Measurements from ENCODE around the gene C12orf60. TPM values are rescaled to one million over a fixed set of nuclear protein-coding genes. Genes with fewer than 3 reads are reported as not detected.

Gene C12orf60
- total RNA-seq, 1 donor from 2014 or later = 2.0 TPM

- TF ChIP-seq, protein P1, sequence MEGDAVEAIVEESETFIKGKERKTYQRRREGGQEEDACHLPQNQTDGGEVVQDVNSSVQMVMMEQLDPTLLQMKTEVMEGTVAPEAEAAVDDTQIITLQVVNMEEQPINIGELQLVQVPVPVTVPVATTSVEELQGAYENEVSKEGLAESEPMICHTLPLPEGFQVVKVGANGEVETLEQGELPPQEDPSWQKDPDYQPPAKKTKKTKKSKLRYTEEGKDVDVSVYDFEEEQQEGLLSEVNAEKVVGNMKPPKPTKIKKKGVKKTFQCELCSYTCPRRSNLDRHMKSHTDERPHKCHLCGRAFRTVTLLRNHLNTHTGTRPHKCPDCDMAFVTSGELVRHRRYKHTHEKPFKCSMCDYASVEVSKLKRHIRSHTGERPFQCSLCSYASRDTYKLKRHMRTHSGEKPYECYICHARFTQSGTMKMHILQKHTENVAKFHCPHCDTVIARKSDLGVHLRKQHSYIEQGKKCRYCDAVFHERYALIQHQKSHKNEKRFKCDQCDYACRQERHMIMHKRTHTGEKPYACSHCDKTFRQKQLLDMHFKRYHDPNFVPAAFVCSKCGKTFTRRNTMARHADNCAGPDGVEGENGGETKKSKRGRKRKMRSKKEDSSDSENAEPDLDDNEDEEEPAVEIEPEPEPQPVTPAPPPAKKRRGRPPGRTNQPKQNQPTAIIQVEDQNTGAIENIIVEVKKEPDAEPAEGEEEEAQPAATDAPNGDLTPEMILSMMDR (IDR thresholded peaks at IDR 0.05; ENCODE audit: insufficient read depth, low read depth, low read length) = peak; percentile 75
- no peak for TF ChIP-seq EZH2 (IDR thresholded peaks at IDR 0.05; ENCODE audit: insufficient read depth, low read length)
- no peak overlapping the region for H3K4me2 ChIP-seq (ENCODE audit: low read length)
- no peak overlapping the region for H3K9ac ChIP-seq (ENCODE audit: low read length)
- DNase-seq (ENCODE audit: low read depth) (peak; percentile 41), FAIRE-seq (peak; percentile 69)
- no peaks in the 10 kb centered on the region for H3K27me3 ChIP-seq (ENCODE audit: insufficient read depth, low read length)
- H2AFZ ChIP-seq (ENCODE audit: low read depth, low read length) = peak overlapping the region; percentile 61
- no peaks in the 10 kb centered on the region for H3K9me3 Mint-ChIP-seq (ENCODE audit: unreplicated experiment)
- no peaks in the 10 kb centered on the region for H3K9me3 ChIP-seq (ENCODE audit: insufficient read depth, low read depth, low read length)
- H3K4me3 Mint-ChIP-seq (ENCODE audit: unreplicated experiment) = no peak overlapping the region
- peaks cover 20% of the 10 kb centered on the region for H3K4me1 ChIP-seq (ENCODE audit: insufficient read depth, low read length)
- no peak overlapping the region for H3K27ac Mint-ChIP-seq (ENCODE audit: unreplicated experiment)
- H3K36me3 ChIP-seq (ENCODE audit: insufficient read depth, low read length) = no peaks in the 10 kb centered on the region
- H4K20me1 ChIP-seq (ENCODE audit: insufficient read depth, low read length) = no peaks in the 10 kb centered on the region
- H3K27ac ChIP-seq (ENCODE audit: low read depth, low read length) = no peak overlapping the region
- H3K4me3 ChIP-seq (ENCODE audit: insufficient read depth, low read depth, low read length) = no peak overlapping the region
- no peaks in the 10 kb centered on the region for H3K27me3 Mint-ChIP-seq (ENCODE audit: low read depth, unreplicated experiment)
- H3K79me2 ChIP-seq (ENCODE audit: insufficient read depth, low read length) = no peaks in the 10 kb centered on the region
- H3K36me3 Mint-ChIP-seq (ENCODE audit: low read depth, unreplicated experiment) = peaks cover 1% of the 10 kb centered on the region
- H3K4me1 Mint-ChIP-seq (ENCODE audit: low read depth, unreplicated experiment) = peaks cover 23% of the 10 kb centered on the region
Measured at GRCh38 chr12:14845350-14845750, 41.9 kb downstream of the C12orf60 start.

- H3K36me3 Mint-ChIP-seq (ENCODE audit: low read depth, unreplicated experiment) = peaks cover 1% of the 10 kb centered on the region
- no peak overlapping the region for H3K27ac Mint-ChIP-seq (ENCODE audit: unreplicated experiment)
- Histone ChIP-seq H2AFZ (ENCODE audit: low read depth, low read length) (no peak overlapping the region), H3K36me3 (ENCODE audit: insufficient read depth, low read length) (no peaks in the 10 kb centered on the region), H3K9me3 (ENCODE audit: insufficient read depth, low read depth, low read length) (no peaks in the 10 kb centered on the region), H3K79me2 (ENCODE audit: insufficient read depth, low read length) (no peaks in the 10 kb centered on the region), H4K20me1 (ENCODE audit: insufficient read depth, low read length) (no peaks in the 10 kb centered on the region), H3K27ac (ENCODE audit: low read depth, low read length) (no peak overlapping the region), H3K4me3 (ENCODE audit: insufficient read depth, low read depth, low read length) (no peak overlapping the region), H3K9ac (ENCODE audit: low read length) (no peak overlapping the region), H3K4me1 (ENCODE audit: insufficient read depth, low read length) (peaks cover 20% of the 10 kb centered on the region), H3K4me2 (ENCODE audit: low read length) (no peak overlapping the region), H3K27me3 (ENCODE audit: insufficient read depth, low read length) (no peaks in the 10 kb centered on the region)
- no peaks in the 10 kb centered on the region for H3K9me3 Mint-ChIP-seq (ENCODE audit: unreplicated experiment)
- DNase-seq (ENCODE audit: low read depth) (peak; percentile 73), FAIRE-seq (peak; percentile 32)
- no peak for TF ChIP-seq EZH2 (IDR thresholded peaks at IDR 0.05; ENCODE audit: insufficient read depth, low read length)
- no peak overlapping the region for H3K4me3 Mint-ChIP-seq (ENCODE audit: unreplicated experiment)
- H3K27me3 Mint-ChIP-seq (ENCODE audit: low read depth, unreplicated experiment) = no peaks in the 10 kb centered on the region
- peaks cover 23% of the 10 kb centered on the region for H3K4me1 Mint-ChIP-seq (ENCODE audit: low read depth, unreplicated experiment)
Measured at GRCh38 chr12:14846042-14846587, 42.6 kb downstream of the C12orf60 start.

- H3K27me3 Mint-ChIP-seq (ENCODE audit: low read depth, unreplicated experiment) = no peaks in the 10 kb centered on the region
- no peak overlapping the region for H2AFZ ChIP-seq (ENCODE audit: low read depth, low read length)
- no peak for FAIRE-seq
- H3K9ac ChIP-seq (ENCODE audit: low read length) = no peak overlapping the region
- H3K36me3 Mint-ChIP-seq (ENCODE audit: low read depth, unreplicated experiment) = peaks cover 1% of the 10 kb centered on the region
- no peak overlapping the region for H3K4me3 ChIP-seq (ENCODE audit: insufficient read depth, low read depth, low read length)
- no peaks in the 10 kb centered on the region for H3K36me3 ChIP-seq (ENCODE audit: insufficient read depth, low read length)
- H3K27me3 ChIP-seq (ENCODE audit: insufficient read depth, low read length) = no peaks in the 10 kb centered on the region
- H3K4me1 Mint-ChIP-seq (ENCODE audit: low read depth, unreplicated experiment) = peaks cover 16% of the 10 kb centered on the region
- no peak overlapping the region for H3K27ac Mint-ChIP-seq (ENCODE audit: unreplicated experiment)
- H3K4me2 ChIP-seq (ENCODE audit: low read length) = no peak overlapping the region
- H3K4me1 ChIP-seq (ENCODE audit: insufficient read depth, low read length) = peaks cover 13% of the 10 kb centered on the region
- no peak overlapping the region for H3K27ac ChIP-seq (ENCODE audit: low read depth, low read length)
- no peaks in the 10 kb centered on the region for H4K20me1 ChIP-seq (ENCODE audit: insufficient read depth, low read length)
- DNase-seq (ENCODE audit: low read depth) = peak; percentile 63
- H3K9me3 ChIP-seq (ENCODE audit: insufficient read depth, low read depth, low read length) = no peaks in the 10 kb centered on the region
- no peak for TF ChIP-seq EZH2 (IDR thresholded peaks at IDR 0.05; ENCODE audit: insufficient read depth, low read length)
- TF ChIP-seq, protein P1 (IDR thresholded peaks at IDR 0.05; ENCODE audit: insufficient read depth, low read depth, low read length) = no peak
- H3K9me3 Mint-ChIP-seq (ENCODE audit: unreplicated experiment) = no peaks in the 10 kb centered on the region
- no peaks in the 10 kb centered on the region for H3K79me2 ChIP-seq (ENCODE audit: insufficient read depth, low read length)
- H3K4me3 Mint-ChIP-seq (ENCODE audit: unreplicated experiment) = no peak overlapping the region
Measured at GRCh38 chr12:14846876-14847580, 43.6 kb downstream of the C12orf60 start.

Data from astrocyte (in vitro differentiated cells and primary cell).